Heart left ventricle (tissue), 13 donors: ENCODE measurements around the gene ARID3B.

Experiments
- POLR2A ChIP-seq, 2 donors: fragments of 450-650 bp; IDR thresholded peaks; one replicate each; pipeline ENCODE4 v1.6.1; 2017; ENCODE audit warnings: antibody characterized with exemption in 2 of 2, mild to moderate bottlenecking in 2 of 2, moderate library complexity in 2 of 2
- TF ChIP-seq, protein P1 (sequence below), 12 donors: fragments of 200-600 bp; sonication (generic) in 4 of 12; IDR thresholded peaks; one replicate each; pipeline versions ENCODE4 v1.5.0 to v1.8.0; 2018 to 2022; ENCODE audit warnings: antibody characterized with exemption in 12 of 12, mild to moderate bottlenecking in 5 of 12
- donor health status: ischemic (EF 13 %, LVEDD 7.1; RV severe dilation, severe dysfunction).
- donor health status: DM: no; HTN: yes; CAD: no.
- donor health status: DM: no; HTN: no; CAD: no.
- donor health status: ischemic (EF 25% LVEDD 6.9; RV normal size, moderate dysfunction).
- donor health status: ischemic (EF 25% LVEDD 5.7; RV mildly dilated, moderate dysfunction).
- donor health status: ischemic (EF 35%, LVEDD 5.7; RV mildly dilated, moderate dysfunction).
- donor health status: nonischemic (EF 11% LVEDD 7.7; RV severe dilation, severe dysfunction).
- donor health status: DM: yes; HTN: yes; CAD: no.
- donor health status: PGD.
- donor health status: ischemic (EF 29% LVEDD 5.4; RV normal size, mild dysfunction).
- donor health status: nonischemic (EF 23%, LVEDD 6.1; RV moderate dilation, normal function).

DNA sequence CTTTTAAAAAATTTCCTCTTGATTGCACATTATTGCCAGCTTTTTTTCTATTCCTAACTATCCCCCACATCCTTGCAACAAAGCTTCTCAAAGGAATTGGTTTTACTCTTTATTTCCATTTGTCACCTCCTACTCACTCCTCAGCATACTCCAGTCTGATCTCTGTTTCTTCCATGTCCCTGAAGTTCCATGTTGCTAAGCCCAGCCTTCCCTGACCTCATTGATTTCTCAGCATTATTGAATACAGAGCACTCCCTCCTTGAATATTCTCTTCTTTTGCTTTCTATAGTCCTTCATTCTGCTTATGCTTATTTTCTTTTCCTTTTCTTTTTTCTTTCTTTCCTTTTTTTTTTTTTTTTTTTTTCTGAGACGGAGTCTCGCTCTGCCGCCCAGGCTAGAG is 10.7 kb downstream of the ARID3B start:
- no peak for TF ChIP-seq POLR2A (IDR thresholded peaks at IDR 0.05)
- TF ChIP-seq, protein P1, sequence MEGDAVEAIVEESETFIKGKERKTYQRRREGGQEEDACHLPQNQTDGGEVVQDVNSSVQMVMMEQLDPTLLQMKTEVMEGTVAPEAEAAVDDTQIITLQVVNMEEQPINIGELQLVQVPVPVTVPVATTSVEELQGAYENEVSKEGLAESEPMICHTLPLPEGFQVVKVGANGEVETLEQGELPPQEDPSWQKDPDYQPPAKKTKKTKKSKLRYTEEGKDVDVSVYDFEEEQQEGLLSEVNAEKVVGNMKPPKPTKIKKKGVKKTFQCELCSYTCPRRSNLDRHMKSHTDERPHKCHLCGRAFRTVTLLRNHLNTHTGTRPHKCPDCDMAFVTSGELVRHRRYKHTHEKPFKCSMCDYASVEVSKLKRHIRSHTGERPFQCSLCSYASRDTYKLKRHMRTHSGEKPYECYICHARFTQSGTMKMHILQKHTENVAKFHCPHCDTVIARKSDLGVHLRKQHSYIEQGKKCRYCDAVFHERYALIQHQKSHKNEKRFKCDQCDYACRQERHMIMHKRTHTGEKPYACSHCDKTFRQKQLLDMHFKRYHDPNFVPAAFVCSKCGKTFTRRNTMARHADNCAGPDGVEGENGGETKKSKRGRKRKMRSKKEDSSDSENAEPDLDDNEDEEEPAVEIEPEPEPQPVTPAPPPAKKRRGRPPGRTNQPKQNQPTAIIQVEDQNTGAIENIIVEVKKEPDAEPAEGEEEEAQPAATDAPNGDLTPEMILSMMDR (IDR thresholded peaks at IDR 0.05), result no peak
